Measurements from ENCODE around the gene CCDC90B. TPM values are rescaled to one million over a fixed set of nuclear protein-coding genes. Genes with fewer than 3 reads are reported as not detected.

CCDC90B gene
- total and polyA plus RNA-seq, 2 of the 13 experiments (the other 11 are each of a cell fraction or from before 2014, with no cell fraction given) = 17.1 to 46.1 TPM

GRCh38 chr11:83284501-83285150 lies 1.5 kb downstream of the CCDC90B start:
- no peaks in the 10 kb centered on the region for H3K9me3 ChIP-seq (ENCODE audit: low read length)
- in situ Hi-C loops (cut with HindIII; ENCODE audit: extremely low pct_ligation_motif_present, low pct_unique_long_range_greater_than_20kb) = no loop called here
- H3K9ac ChIP-seq (ENCODE audit: insufficient read depth, low read depth, low read length) = peak overlapping the region; percentile 94
- POLR2A ChIA-PET = interaction anchor here (0.9 to 3.6 kb wide), 6 partner anchors 8 to 384 kb away, joined by 3 to 28 read pairs (median 6); partner anchors contain the start of genes DDIAS, PCF11 and PRCP
- TSS peak; percentile 58 for BruUV-seq (replicated peaks)
- intact Hi-C loops (cut with micrococcal nuclease; ENCODE audit: unreplicated experiment) = loop anchor here (2.0 to 10.0 kb wide), 3 partner anchors 28 to 380 kb away; partner anchors contain the start of genes DDIAS and PRCP
- no peak overlapping the region for H2AFZ ChIP-seq (ENCODE audit: low read length)
- peak; percentile 72 for DNase-seq (ENCODE audit: low spot score)
- peak overlapping the region; percentile 68 to 91 (median 75); a peak in 5 of 6 replicates for H3K4me3 ChIP-seq (replicated peaks in 1 of 3; ENCODE audit: insufficient read depth in 1 of 3, low read depth in 2 of 3, low read length in 3 of 3)
- no peaks in the 10 kb centered on the region for H4K20me1 ChIP-seq (ENCODE audit: insufficient read depth, low read length)
- H3K4me2 ChIP-seq (ENCODE audit: low read depth, low read length) = peak overlapping the region; percentile 79
- no peaks in the 10 kb centered on the region for H3K36me3 ChIP-seq (replicated peaks in 1 of 2; ENCODE audit: control insufficient read depth in 1 of 2, insufficient read depth in 2 of 2, low read length in 2 of 2)
- CTCF ChIA-PET (ENCODE audit: low intra/inter-chr PET ratio, low total read pairs) = no interaction called here
- peaks cover 9% of the 10 kb centered on the region for H3K79me2 ChIP-seq (ENCODE audit: insufficient read depth, low read length)
- ATAC-seq = peak; percentile 10
- FAIRE-seq = no peak
- H3K27me3 ChIP-seq (ENCODE audit: control insufficient read depth in 1 of 2, insufficient read depth in 2 of 2, low read length in 2 of 2) = no peaks in the 10 kb centered on the region
- H3K4me1 ChIP-seq (ENCODE audit: insufficient read depth, low read length) = peaks cover 34% of the 10 kb centered on the region
- 3% methylated on average over 3 of the region's 3 CpGs for WGBS (ENCODE audit: low lambda C conversion rate)
- peak overlapping the region; percentile 96 for H3K27ac ChIP-seq (ENCODE audit: extremely low read length, insufficient read depth, low read length)
- TF ChIP-seq MTERF4 (CRISPR knock-in tag; IDR thresholded peaks at IDR 0.05) (no peak), SP4 (CRISPR knock-in tag; IDR thresholded peaks at IDR 0.05) (no peak), ELF3 (CRISPR knock-in tag; IDR thresholded peaks at IDR 0.05) (0 out of 2 replicates have a peak, but pooled peaks have one; percentile 31), RFXANK (CRISPR knock-in tag; IDR thresholded peaks at IDR 0.05) (no peak), ZNF788 (CRISPR knock-in tag; IDR thresholded peaks at IDR 0.05; ENCODE audit: borderline replicate concordance) (no peak), KLF16 (CRISPR knock-in tag; IDR thresholded peaks at IDR 0.05) (0 out of 4 replicates have a peak, but pooled peaks of 1 of the 2 experiments have one; percentile 50), HHEX (CRISPR knock-in tag; IDR thresholded peaks at IDR 0.05) (peak; percentile 27; the same call in 1 of the 2 replicates), SOX6 (IDR thresholded peaks at IDR 0.05) (no peak), SOX6 (CRISPR knock-in tag; IDR thresholded peaks at IDR 0.05) (peak; percentile 33; the same call in 1 of the 2 replicates), ZNF619 (CRISPR knock-in tag; IDR thresholded peaks at IDR 0.05) (no peak), ZSCAN20 (CRISPR knock-in tag; IDR thresholded peaks at IDR 0.05; ENCODE audit: borderline replicate concordance) (no peak), ZNF280B (CRISPR knock-in tag; IDR thresholded peaks at IDR 0.05; ENCODE audit: borderline replicate concordance) (no peak), NFIC (IDR thresholded peaks at IDR 0.05; ENCODE audit: low read length) (peak; percentile 67; the same call in 1 of the 2 replicates), AGO1 (IDR thresholded peaks at IDR 0.05; ENCODE audit: low read depth, low read length, poor library complexity, severe bottlenecking) (no peak), ZNF567 (CRISPR knock-in tag; IDR thresholded peaks at IDR 0.05; ENCODE audit: borderline replicate concordance) (no peak), ISX (CRISPR knock-in tag; conservative IDR thresholded peaks at IDR 0.05) (no peak), ZBTB7A (CRISPR knock-in tag; IDR thresholded peaks at IDR 0.05) (no peak), JDP2 (CRISPR knock-in tag; IDR thresholded peaks at IDR 0.05; ENCODE audit: borderline replicate concordance) (no peak), CREBL2 (CRISPR knock-in tag; IDR thresholded peaks at IDR 0.05; ENCODE audit: borderline replicate concordance) (no peak), SNAI1 (CRISPR knock-in tag; IDR thresholded peaks at IDR 0.05; ENCODE audit: borderline replicate concordance) (no peak), DNMT1 (CRISPR knock-in tag; IDR thresholded peaks at IDR 0.05) (no peak), ZNF564 (CRISPR knock-in tag; IDR thresholded peaks at IDR 0.05) (no peak)

Measured in HepG2 (cell line).